Smooth muscle cell (in vitro differentiated cells): ENCODE results near the gene TBC1D16. TPM values are rescaled to one million over a fixed set of nuclear protein-coding genes. Genes with fewer than 3 reads are reported as not detected.

Source experiments
- DNase-seq: peaks from one replicate; lab custom pipeline; 2025; ENCODE audit not compliant: unreplicated experiment; lab: John Stamatoyannopoulos, UW
- H2AFZ ChIP-seq: fragments of 200-600 bp; sonication (generic); 2 replicates; pipeline ENCODE4 v1.6.0; 2016; ENCODE audit warnings: antibody characterized with exemption, low read depth, mild to moderate bottlenecking
- H3F3A ChIP-seq: fragments of 200-600 bp; sonication (generic); 2 replicates; pipeline ENCODE4 v1.6.0; 2017; ENCODE audit warnings: antibody characterized with exemption, low read depth
- H3K27ac ChIP-seq: fragments of 200-600 bp; sonication (generic); 2 replicates; pipeline ENCODE4 v1.5.1; 2016; ENCODE audit warnings: low read depth, mild to moderate bottlenecking
- H3K27me3 ChIP-seq: fragments of 200-600 bp; sonication (generic); 2 replicates; pipeline ENCODE4 v1.6.1; 2016; ENCODE audit warnings: low read depth, mild to moderate bottlenecking
- H3K36me3 ChIP-seq: fragments of 200-600 bp; sonication (generic); 2 replicates; pipeline ENCODE4 v1.5.1; 2016; ENCODE audit warnings: low read depth
- H3K4me1 ChIP-seq: fragments of 200-600 bp; sonication (generic); 2 replicates; pipeline ENCODE4 v1.5.1; 2016; ENCODE audit warnings: low read depth
- H3K4me2 ChIP-seq: fragments of 200-600 bp; sonication (generic); 2 replicates; pipeline ENCODE4 v1.6.0; 2016; ENCODE audit warnings: mild to moderate bottlenecking
- H3K4me3 ChIP-seq: fragments of 200-600 bp; sonication (generic); 2 replicates; pipeline ENCODE4 v1.5.1; 2016; ENCODE audit warnings: mild to moderate bottlenecking
- H3K79me2 ChIP-seq: fragments of 200-600 bp; sonication (generic); 2 replicates; pipeline ENCODE4 v1.6.0; 2016; ENCODE audit warnings: low read depth, mild to moderate bottlenecking
- H3K9ac ChIP-seq: fragments of 200-600 bp; sonication (generic); 2 replicates; pipeline ENCODE4 v1.6.0; 2016; ENCODE audit warnings: low read depth
- H3K9me3 ChIP-seq: fragments of 200-600 bp; sonication (generic); replicated peaks from 2 replicates; pipeline ENCODE4 v1.5.1; 2016; ENCODE audit warnings: low read depth
- H4K20me1 ChIP-seq: fragments of 200-600 bp; sonication (generic); 2 replicates; pipeline ENCODE4 v1.6.0; 2016; ENCODE audit warnings: low read depth
- CTCF ChIP-seq: fragments of 200-600 bp; sonication (generic); IDR thresholded peaks from 2 replicates; pipeline ENCODE4 v1.5.1; 2017; ENCODE audit warnings: borderline replicate concordance, mild to moderate bottlenecking, antibody characterized with exemption; ENCODE audit not compliant: insufficient read depth, poor library complexity, severe bottlenecking
- WGBS: methylation state at CpG from one replicate; pipeline ENCODE4 v1.1.7; 2016; ENCODE audit warnings: low lambda C conversion rate; 5-methylcytosine and 5-hydroxymethylcytosine counted together
- polyA plus RNA-seq: library from polyadenylated mRNA; unstranded; fragments of >200 nt; fragmentation: Nextera tagmentation; extraction: Ambion mirVana; gene quantifications from 2 replicates; pipeline ENCODE4 v1.2.1, GENCODE V29; 2016
- total RNA-seq: library from RNA; depleted of rRNA; stranded (reverse); fragments of >200 nt; gene quantifications from 2 replicates; pipeline ENCODE4 v1.2.3, GENCODE V29; 2014

Gene TBC1D16
- total and polyA plus RNA-seq, 2 experiments from 2014 or later: 17.4 to 24.6 TPM

GRCh38 chr17:80006811-80007752 lies 28.6 kb downstream of the TBC1D16 start:
- no peaks in the 10 kb centered on the region for H3F3A ChIP-seq
- no peaks in the 10 kb centered on the region for H3K4me1 ChIP-seq
- no peak for DNase-seq
- H3K79me2 ChIP-seq: no peaks in the 10 kb centered on the region
- H3K4me3 ChIP-seq: no peak overlapping the region
- H3K9me3 ChIP-seq: no peaks in the 10 kb centered on the region
- no peak for TF ChIP-seq CTCF
- H3K27ac ChIP-seq: no peak overlapping the region
- 85% methylated on average over 29 of the region's 30 CpGs for WGBS
- H3K27me3 ChIP-seq: no peaks in the 10 kb centered on the region
- no peak overlapping the region for H3K9ac ChIP-seq
- no peak overlapping the region for H3K4me2 ChIP-seq
- H3K36me3 ChIP-seq: no peaks in the 10 kb centered on the region
- no peak overlapping the region for H2AFZ ChIP-seq
- peaks cover 67% of the 10 kb centered on the region for H4K20me1 ChIP-seq

GRCh38 chr17:80006339-80006720 lies 29.3 kb downstream of the TBC1D16 start:
- H3K4me2 ChIP-seq: no peak overlapping the region
- peaks cover 67% of the 10 kb centered on the region for H4K20me1 ChIP-seq
- H3K36me3 ChIP-seq: no peaks in the 10 kb centered on the region

GRCh38 chr17:80005360-80006338 lies 30.0 kb downstream of the TBC1D16 start:
- Histone ChIP-seq H3K4me3 (no peak overlapping the region), H2AFZ (no peak overlapping the region), H3K4me1 (no peaks in the 10 kb centered on the region), H3K9me3 (no peaks in the 10 kb centered on the region), H3K79me2 (no peaks in the 10 kb centered on the region), H3K27me3 (no peaks in the 10 kb centered on the region), H4K20me1 (peaks cover 67% of the 10 kb centered on the region), H3K36me3 (no peaks in the 10 kb centered on the region), H3K9ac (no peak overlapping the region), H3K4me2 (no peak overlapping the region), H3F3A (no peaks in the 10 kb centered on the region), H3K27ac (no peak overlapping the region)
- TF ChIP-seq CTCF: peak; percentile 92
- WGBS: 61% methylated on average over 37 of the region's 37 CpGs
- DNase-seq: no peak

More at GRCh38 chr17:80006339-80006720, 29.3 kb downstream of the TBC1D16 start:
- no peaks in the 10 kb centered on the region for H3K79me2 ChIP-seq
- no peaks in the 10 kb centered on the region for H3F3A ChIP-seq
- no peaks in the 10 kb centered on the region for H3K9me3 ChIP-seq
- no peaks in the 10 kb centered on the region for H3K4me1 ChIP-seq
- no peak for TF ChIP-seq CTCF
- H3K27me3 ChIP-seq: no peaks in the 10 kb centered on the region
- no peak overlapping the region for H3K9ac ChIP-seq
- no peak overlapping the region for H2AFZ ChIP-seq
- 79% methylated on average over 8 of the region's 8 CpGs for WGBS
- H3K4me3 ChIP-seq: no peak overlapping the region
- no peak for DNase-seq
- no peak overlapping the region for H3K27ac ChIP-seq
